Mucosa of descending colon (tissue), 3 donors: Measurements from ENCODE around the gene ZNF169. TPM values are rescaled to one million over a fixed set of nuclear protein-coding genes. Genes with fewer than 3 reads are reported as not detected.
"Not testable (repeated sequence)": the region's sequence is repeated elsewhere in the genome, so short reads cannot be mapped to it uniquely, and the experiment has no call there.

Source experiments
- ATAC-seq: fragments of 200-7000 bp; cut with Tn5 transposase; one replicate; pipeline ENCODE4 v1.9.1; 2020; ENCODE audit warnings: mild to moderate bottlenecking, moderate library complexity
- DNase-seq, 3 donors: peaks; one replicate each; pipeline ENCODE4 v3.0.0-alpha.2; 2020
- H3K36me3 ChIP-seq: fragments of 200-600 bp; one replicate; pipeline ENCODE4 v1.8.0; 2021; ENCODE audit warnings: low read depth, mild to moderate bottlenecking
- H3K4me1 ChIP-seq: fragments of 200-600 bp; one replicate; pipeline ENCODE4 v1.8.0; 2021; ENCODE audit warnings: low read depth, mild to moderate bottlenecking
- H3K4me3 ChIP-seq: fragments of 200-600 bp; one replicate; pipeline ENCODE4 v1.8.0; 2021; ENCODE audit warnings: mild to moderate bottlenecking
- H3K9me3 ChIP-seq: fragments of 200-600 bp; one replicate; pipeline ENCODE4 v1.8.0; 2021; ENCODE audit warnings: mild to moderate bottlenecking
- intact Hi-C, 2 donors: fragments of 100-400 bp; cut with DNase I in 1 of 2; cut with micrococcal nuclease in 1 of 2; formaldehyde crosslinking; loops; one replicate each; pipeline versions ENCODE4 v1.11.0 to v1.11.1; 2022; cut with DNase I, micrococcal nuclease
- total RNA-seq, 3 donors: library from RNA; stranded (reverse); fragmentation: NEBNext Ultra II Directional in 2 of 3; extraction: Animal tissue kit (Norgen Biotek cat#: 25700) in 2 of 3; gene quantifications; one replicate each; pipeline versions ENCODE4 v1.2.1 to v1.2.4, GENCODE V29; 2021 to 2023
- donor health status: DM: no; HTN: no; CAD: no; lungs with moderate emphysema.
- donor health status: DM: no; HTN: no; CAD: no.
- donor health status: DM: no; HTN: yes; CAD: no.

The ZNF169 gene
- total RNA-seq, 3 donors from 2014 or later: 8.0 to 19.7 (median 9.7) TPM

DNA sequence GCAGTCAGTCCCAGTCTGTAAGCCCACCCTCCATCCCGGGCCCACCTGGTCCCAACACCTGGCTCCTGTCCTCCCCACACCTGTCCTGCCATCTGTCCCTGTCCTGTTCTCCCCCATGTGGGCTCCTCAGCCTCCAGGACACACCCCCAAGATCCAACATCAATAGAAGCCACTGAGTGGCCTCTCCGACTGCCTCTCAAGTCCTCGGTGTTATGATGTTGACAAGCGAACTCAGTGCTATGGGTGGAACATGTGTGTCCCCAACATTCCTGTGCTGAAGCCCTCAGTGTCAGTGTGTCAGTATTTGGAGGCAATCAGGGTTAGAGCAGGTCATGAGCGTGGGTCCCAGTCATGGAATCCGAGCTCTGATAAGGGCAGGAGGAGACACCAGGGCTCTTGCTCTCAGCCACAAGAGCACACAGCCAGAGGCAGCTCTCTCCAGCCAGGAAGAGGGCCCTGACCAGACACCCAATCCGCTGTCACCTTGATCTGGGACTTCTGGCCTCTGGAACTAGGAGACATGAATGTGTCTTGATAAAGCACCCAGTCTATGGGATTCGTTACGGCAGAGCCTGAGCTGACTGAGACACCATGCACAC, 63.3 kb downstream of the ZNF169 start:
- H3K36me3 ChIP-seq, ATAC-seq, H3K4me1 ChIP-seq, intact Hi-C loops, H3K4me3 ChIP-seq, H3K9me3 ChIP-seq, DNase-seq: not testable (repeated sequence)

DNA sequence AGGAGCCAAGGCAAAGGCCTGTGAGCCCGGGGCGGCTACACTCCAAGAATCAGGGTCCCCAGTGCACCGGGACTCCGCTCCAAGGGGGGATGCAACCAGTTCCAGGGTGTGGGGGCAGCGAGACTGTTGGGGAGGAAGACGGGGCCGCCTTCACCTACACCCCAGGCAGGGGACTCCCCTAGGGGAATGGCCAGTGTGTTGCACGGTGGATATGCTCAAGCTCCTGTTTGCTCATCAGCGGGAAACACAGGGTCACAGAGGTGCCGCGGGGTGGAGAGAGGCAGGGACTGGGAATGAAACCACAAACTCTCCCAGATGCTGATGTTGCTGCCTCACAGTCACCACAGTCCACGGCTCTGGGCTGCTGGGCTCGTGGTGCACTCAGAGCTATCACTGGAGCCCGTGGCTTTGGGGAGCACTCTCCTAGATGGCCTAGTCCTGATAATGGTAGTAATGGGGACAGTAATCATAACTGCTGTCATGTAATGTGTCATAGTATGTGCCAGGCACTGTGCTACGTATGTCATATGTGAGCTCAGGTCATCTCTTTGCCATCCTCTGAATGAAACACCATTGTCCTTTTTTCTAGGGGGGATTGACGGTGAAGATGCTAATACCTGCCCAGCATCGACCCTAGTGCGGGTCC, 64.2 kb downstream of the ZNF169 start:
- H3K9me3 ChIP-seq, DNase-seq, H3K4me3 ChIP-seq, H3K4me1 ChIP-seq, intact Hi-C loops, H3K36me3 ChIP-seq, ATAC-seq: not testable (repeated sequence)

DNA sequence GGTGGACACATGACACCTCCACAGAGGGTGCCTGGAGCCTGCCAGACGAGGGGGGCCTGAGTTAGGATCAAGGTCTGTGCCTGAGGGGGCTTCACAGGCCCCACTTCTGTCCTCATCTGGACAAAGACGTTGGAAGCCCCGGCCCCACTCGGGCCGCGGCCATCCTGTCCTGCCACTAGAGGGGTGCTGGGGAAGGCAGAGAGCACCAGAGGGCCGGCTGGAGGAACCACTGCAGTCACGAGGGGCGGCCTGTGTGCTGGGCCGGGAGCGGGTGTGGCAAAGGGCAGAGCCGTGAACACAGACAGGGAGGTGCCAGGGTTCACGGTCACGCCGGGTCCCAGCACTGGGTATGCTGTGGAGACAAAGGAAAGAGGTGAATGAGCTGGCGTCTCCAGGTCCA, 66.5 kb downstream of the ZNF169 start:
- intact Hi-C loops, H3K4me3 ChIP-seq, DNase-seq, ATAC-seq, H3K4me1 ChIP-seq, H3K9me3 ChIP-seq, H3K36me3 ChIP-seq: not testable (repeated sequence)

DNA sequence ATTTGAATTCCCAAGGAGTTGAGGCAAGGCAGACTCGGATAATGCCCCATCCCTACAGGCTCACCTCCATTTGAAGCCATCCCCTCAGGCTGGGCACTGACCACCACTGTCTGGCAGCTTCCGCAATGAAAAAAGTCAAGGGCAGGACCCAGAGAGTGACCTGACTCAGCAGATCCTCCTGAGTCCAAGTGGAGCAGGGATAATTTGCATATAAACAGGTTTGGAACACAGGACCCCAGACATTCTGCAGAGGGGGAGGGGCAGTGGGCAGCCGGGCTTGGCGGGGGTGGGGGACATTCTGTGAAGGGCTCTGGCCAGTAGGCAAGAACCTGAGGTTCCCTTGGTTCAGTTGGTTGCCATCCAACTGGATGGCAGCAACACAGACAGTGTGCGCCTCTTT, 69.4 kb downstream of the ZNF169 start, which contains the start of gene NUTM2F:
Gene NUTM2F, minus strand, starts transcription at position 101 of the 400 bp plus-strand sequence. Its CDS starts 21 bp downstream, at position 80.
- H3K4me1 ChIP-seq, intact Hi-C loops, DNase-seq, H3K36me3 ChIP-seq, H3K9me3 ChIP-seq, ATAC-seq, H3K4me3 ChIP-seq: not testable (repeated sequence)

DNA sequence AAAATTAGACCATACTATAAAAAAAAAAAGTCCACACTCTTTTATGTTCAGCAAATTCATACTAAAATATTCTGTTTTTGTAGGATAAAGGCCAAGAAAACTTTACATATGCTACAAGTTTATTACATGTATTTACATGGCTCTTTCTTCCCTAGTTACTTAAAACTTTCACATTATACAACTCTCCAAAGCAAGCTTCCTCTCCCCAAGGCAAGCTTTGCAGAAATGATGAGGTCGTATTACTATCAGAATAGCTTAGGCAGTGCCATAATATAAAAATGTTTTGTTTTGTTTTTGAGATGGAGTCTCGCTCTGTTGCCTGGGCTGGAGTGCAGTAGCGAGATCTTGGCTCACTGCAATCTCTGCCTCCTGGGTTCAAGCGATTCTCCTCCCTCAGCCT, 77.3 kb downstream of the ZNF169 start:
- H3K36me3 ChIP-seq, H3K9me3 ChIP-seq, intact Hi-C loops, H3K4me3 ChIP-seq, DNase-seq, H3K4me1 ChIP-seq, ATAC-seq: not testable (repeated sequence)

DNA sequence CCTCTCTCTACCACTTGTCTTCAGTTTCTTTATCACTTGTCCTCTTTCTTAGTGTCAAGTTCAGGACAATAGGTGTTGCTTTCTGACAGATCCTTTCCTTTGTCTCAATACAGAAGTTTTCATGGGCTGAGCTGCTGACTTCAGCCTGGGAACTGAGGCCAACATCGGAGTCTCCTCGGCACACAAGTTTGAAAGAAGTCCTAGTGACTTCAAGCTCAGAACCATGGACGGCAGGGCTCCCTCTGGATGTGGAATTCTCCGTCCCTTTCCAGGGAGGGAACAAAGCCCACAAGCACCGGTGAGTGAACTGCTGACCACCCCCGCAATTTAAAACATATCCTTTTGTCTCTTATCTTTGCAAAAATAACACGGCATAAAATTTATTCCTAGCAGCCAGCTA, 79.6 kb downstream of the ZNF169 start:
- H3K36me3 ChIP-seq, H3K9me3 ChIP-seq, H3K4me3 ChIP-seq, H3K4me1 ChIP-seq, ATAC-seq, intact Hi-C loops, DNase-seq: not testable (repeated sequence)

DNA sequence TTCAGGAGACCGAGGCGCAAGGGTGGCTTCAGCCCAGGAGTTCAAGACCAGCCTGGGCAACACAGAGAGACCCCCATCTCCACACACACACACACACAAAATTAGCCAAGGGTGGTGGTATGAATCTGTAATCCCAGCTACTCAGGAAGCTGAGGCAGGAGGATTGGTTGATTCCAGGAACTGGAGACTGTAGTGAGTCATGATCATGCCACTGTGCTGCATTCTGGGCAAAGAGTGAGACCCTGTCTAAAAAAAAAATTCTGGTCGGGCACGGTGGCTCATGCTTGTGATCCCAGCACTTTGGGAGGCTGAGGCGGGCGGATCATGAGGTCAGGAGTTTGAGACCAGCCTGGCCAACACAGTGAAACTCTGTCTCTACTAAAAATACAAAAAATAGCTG, 80.6 kb downstream of the ZNF169 start:
- DNase-seq, H3K9me3 ChIP-seq, ATAC-seq, intact Hi-C loops, H3K36me3 ChIP-seq, H3K4me3 ChIP-seq, H3K4me1 ChIP-seq: not testable (repeated sequence)

DNA sequence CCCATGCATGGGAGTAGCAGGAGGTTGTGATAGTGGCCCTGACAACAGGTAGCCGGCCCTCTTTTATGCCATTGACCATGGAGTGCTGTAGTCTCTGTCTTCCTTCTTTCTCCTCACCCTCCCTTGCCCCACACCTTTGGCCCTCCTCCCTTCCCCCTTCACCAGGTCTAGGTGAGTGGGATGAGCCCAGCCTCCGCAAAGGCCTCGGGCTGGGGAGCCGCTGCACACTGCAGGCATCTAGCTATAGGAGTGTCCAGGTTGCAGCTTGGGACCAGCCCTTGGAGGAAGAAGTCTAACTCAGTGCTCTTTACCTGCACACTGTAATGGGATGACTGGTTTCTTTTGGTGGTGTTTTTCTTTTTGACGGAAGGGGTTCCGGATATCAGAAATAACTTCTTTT, 81.7 kb downstream of the ZNF169 start:
- H3K36me3 ChIP-seq, H3K4me1 ChIP-seq, H3K9me3 ChIP-seq, H3K4me3 ChIP-seq, ATAC-seq, DNase-seq, intact Hi-C loops: not testable (repeated sequence)

DNA sequence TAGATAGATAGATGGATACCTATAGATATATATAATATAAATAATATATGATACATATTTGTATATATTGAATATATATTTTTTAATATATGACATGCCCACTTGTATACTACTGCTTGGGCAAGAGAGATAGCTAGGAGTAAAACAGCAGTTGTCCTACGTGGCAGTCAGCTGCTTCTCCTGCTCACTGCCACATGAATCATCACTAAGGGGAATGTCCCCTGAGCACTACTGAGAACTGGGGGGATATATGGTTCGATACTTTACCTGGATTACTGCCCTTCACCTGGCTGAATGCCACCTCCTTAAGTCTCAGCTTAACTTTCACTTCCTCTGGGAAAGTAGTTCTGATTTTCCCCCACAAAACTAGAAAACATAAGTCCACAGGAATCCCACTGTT, 82.6 kb downstream of the ZNF169 start:
- H3K9me3 ChIP-seq, H3K36me3 ChIP-seq, H3K4me1 ChIP-seq, DNase-seq, ATAC-seq, intact Hi-C loops, H3K4me3 ChIP-seq: not testable (repeated sequence)

DNA sequence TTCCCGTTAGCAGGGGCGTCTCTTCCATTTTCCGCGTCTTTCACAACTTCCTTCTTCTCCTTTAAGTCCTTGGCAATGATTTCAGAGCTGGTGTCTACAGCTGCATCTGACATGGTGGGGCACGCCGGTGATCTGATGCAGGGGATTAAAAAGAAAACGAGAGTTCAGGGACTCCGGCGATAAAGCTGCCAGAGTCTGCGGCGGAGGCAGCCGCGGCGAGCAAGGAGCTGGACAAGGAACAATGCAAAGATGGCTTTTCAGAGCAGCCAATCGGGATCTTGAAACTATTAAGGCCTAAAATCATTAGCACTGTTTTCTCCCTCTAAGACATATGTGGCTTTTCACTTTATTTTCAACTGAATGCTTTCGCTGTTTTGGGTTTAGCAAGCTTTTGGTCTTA, 88.4 kb downstream of the ZNF169 start:
- H3K36me3 ChIP-seq, DNase-seq, H3K9me3 ChIP-seq, H3K4me3 ChIP-seq, ATAC-seq, intact Hi-C loops, H3K4me1 ChIP-seq: not testable (repeated sequence)

DNA sequence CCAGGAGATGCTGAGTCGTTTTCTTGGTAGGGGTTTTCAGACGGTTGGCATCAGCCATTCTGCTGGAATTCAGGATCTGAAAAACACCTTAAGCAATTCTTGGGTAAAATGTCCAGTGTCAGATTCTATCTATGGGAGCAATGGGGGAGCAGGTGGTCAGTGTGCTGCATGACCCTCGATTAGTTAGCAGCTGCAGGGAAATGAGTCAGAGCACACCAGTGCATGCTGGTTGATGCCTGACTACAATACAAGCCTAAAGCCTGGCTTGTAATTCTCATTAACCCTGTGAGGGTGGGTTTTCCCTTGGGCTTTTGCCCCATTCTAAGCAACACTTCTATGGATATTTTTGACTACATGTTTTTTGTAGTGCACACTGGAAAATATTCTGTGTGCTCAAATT, 89.7 kb downstream of the ZNF169 start:
- H3K36me3 ChIP-seq, ATAC-seq, H3K4me1 ChIP-seq, intact Hi-C loops, DNase-seq, H3K9me3 ChIP-seq, H3K4me3 ChIP-seq: not testable (repeated sequence)

Other genes starting within 250 kb of the ZNF169 start
- gene PTPDC1, start 174.8 kb upstream of the ZNF169 start, total RNA-seq: 1 to 10 TPM; 5.7 to 8.9 (median 8.0) TPM
- gene NUTM2F, start 69.3 kb downstream of the ZNF169 start, total RNA-seq: not detected